Measurements from ENCODE around the gene RTTN.

The RTTN gene

GRCh38 chr18:70181725-70182124, 23.8 kb downstream of the RTTN start:
- no peak for DNase-seq (ENCODE audit: low spot score)
- POLR2A ChIA-PET (ENCODE audit: low non-redundant PET), result no interaction called here
- CTCF ChIA-PET, result no interaction called here
- H3K27ac ChIP-seq, result no peak overlapping the region
- no peak for TF ChIP-seq CTCF (conservative IDR thresholded peaks at IDR 0.05; ENCODE audit: low read depth)

- no peak for TF ChIP-seq CTCF (conservative IDR thresholded peaks at IDR 0.05; ENCODE audit: low read depth)
- peak; percentile 19 for DNase-seq (ENCODE audit: low spot score)
- H3K27ac ChIP-seq, result no peak overlapping the region
- CTCF ChIA-PET, result no interaction called here
- POLR2A ChIA-PET (ENCODE audit: low non-redundant PET), result no interaction called here
These were observed 24.5 kb downstream of the RTTN start for GRCh38 chr18:70181015-70181414.

- ChIA-PET CTCF (no interaction called here), POLR2A (ENCODE audit: low non-redundant PET) (no interaction called here)
- no peak overlapping the region for H3K27ac ChIP-seq
- no peak for DNase-seq (ENCODE audit: low spot score)
- TF ChIP-seq CTCF (conservative IDR thresholded peaks at IDR 0.05; ENCODE audit: low read depth), result no peak
These were observed 28.9 kb downstream of the RTTN start for GRCh38 chr18:70176537-70176936.

DNA sequence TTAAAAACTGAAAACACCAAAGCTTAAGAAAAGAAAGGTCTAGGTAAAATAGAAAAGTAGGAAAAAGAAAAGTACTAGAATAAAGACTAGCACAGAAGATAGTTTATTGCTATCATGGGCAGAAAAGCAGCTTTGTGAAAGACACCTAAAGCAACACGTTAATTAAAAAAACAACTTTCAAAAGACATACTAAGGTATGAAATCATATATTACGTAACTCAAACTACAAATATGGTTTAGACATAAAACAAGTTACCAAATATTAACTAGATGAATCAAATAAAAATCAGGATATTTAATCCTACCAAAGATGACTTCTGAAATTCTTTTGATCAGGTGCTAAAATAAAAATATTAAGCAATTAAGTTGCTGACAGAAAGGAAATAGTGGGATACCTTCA, 30.3 kb downstream of the RTTN start:
- ChIA-PET POLR2A (ENCODE audit: low non-redundant PET) (no interaction called here), CTCF (no interaction called here)
- no peak for TF ChIP-seq CTCF (conservative IDR thresholded peaks at IDR 0.05; ENCODE audit: low read depth)
- H3K27ac ChIP-seq, result no peak overlapping the region
- DNase-seq (ENCODE audit: low spot score), result no peak

DNA sequence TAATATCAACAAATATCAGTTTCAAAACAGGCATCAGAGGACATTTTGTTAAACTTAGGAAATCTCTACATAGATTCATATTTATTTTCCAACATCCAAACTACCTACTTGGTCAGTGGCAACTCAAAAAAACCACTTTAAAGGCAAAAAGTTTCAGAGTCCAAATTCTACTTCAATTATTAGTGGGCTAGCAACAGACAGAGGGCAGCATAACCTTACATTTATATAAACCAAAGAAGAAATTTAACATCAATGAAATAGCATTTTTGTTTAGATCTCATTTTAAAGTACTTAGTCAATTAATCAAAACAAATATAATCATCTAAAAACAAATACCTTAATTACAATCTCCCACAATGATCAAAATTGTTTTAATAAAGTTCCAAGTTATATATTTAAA, 33.3 kb downstream of the RTTN start:
- CTCF ChIA-PET, result no interaction called here
- peak; percentile 4 for DNase-seq (ENCODE audit: low spot score)

GRCh38 chr18:70169747-70170146, 35.7 kb downstream of the RTTN start:
- no peak for DNase-seq (ENCODE audit: low spot score)
- ChIA-PET CTCF (no interaction called here), POLR2A (ENCODE audit: low non-redundant PET) (no interaction called here)
- H3K27ac ChIP-seq, result no peak overlapping the region
- TF ChIP-seq CTCF (conservative IDR thresholded peaks at IDR 0.05; ENCODE audit: low read depth), result no peak

More for the DNA sequence above, 33.3 kb downstream of the RTTN start:
- no peak overlapping the region for H3K27ac ChIP-seq
- TF ChIP-seq CTCF (conservative IDR thresholded peaks at IDR 0.05; ENCODE audit: low read depth), result 0 out of 2 replicates have a peak, but pooled peaks have one; percentile 18
- POLR2A ChIA-PET (ENCODE audit: low non-redundant PET), result no interaction called here

GRCh38 chr18:70166668-70167067, 38.8 kb downstream of the RTTN start:
- POLR2A ChIA-PET (ENCODE audit: low non-redundant PET), result no interaction called here
- CTCF ChIA-PET, result no interaction called here
- no peak for TF ChIP-seq CTCF (conservative IDR thresholded peaks at IDR 0.05; ENCODE audit: low read depth)
- H3K27ac ChIP-seq, result no peak overlapping the region
- DNase-seq (ENCODE audit: low spot score), result no peak
